Measurements from ENCODE around the gene DDAH2.

DDAH2 gene

DNA sequence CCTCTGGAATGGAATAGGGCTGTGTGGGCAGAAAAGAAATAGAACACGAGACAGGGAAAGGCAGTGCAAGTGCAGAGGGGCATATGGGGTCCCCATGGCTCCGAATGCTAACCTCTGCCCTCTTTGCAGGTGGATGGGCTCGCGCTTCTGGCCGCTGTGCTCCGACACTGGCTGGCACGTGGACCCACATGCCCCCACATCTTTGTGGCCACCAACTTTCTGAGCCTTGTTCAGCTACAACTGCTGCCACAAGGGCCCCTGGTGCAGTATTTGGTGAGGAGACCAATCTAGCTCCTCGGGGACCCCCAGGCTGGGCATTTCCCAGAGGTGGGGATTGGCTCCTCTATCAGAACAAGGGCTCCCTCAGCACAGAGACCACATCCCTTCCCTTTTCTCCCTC is 32.2 kb upstream of the DDAH2 start:
- Histone ChIP-seq H3K4me1 (ENCODE audit: control insufficient read depth in 2 of 2, insufficient read depth in 2 of 2, low read length in 2 of 2) (no peaks in the 10 kb centered on the region), H3K9me3 (ENCODE audit: control insufficient read depth in 2 of 2, low read length in 2 of 2) (no peaks in the 10 kb centered on the region), H3K27me3 (ENCODE audit: control insufficient read depth in 2 of 2, insufficient read depth in 2 of 2, low read length in 2 of 2) (no peaks in the 10 kb centered on the region), H3K36me3 (ENCODE audit: control insufficient read depth in 2 of 2, insufficient read depth in 2 of 2, low read length in 2 of 2) (no peaks in the 10 kb centered on the region), H3K27ac (ENCODE audit: low read depth in 2 of 2, low read length in 2 of 2) (no peak overlapping the region), H3K9ac (ENCODE audit: low read depth in 1 of 2, low read length in 2 of 2) (no peak overlapping the region), H3K4me3 (ENCODE audit: low read length in 2 of 2) (no peak overlapping the region)

DNA sequence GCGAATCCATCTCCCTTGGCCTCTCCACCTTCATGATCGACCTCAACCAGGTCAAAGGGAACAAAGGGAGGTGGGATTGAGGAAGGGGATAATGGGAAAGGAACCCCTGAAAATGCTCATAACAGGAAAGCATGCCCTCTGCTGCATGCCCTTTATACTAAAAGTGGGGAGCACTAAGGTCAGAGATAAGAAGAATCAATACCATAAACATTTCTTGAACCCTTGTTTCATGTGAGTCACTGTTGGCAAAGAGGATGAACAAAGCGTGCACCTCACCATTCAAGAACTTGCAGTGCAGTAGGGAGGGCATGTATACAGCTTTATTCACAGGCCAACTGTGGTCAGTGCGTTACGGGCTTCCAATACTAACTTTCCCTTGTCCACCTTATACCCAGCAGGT is 31.7 kb upstream of the DDAH2 start:
- no peak overlapping the region for H3K27ac ChIP-seq (ENCODE audit: low read depth in 2 of 2, low read length in 2 of 2)
- H3K4me3 ChIP-seq (ENCODE audit: low read length in 2 of 2): no peak overlapping the region
- H3K9me3 ChIP-seq (ENCODE audit: control insufficient read depth in 2 of 2, low read length in 2 of 2): no peaks in the 10 kb centered on the region
- H3K9ac ChIP-seq (ENCODE audit: low read depth in 1 of 2, low read length in 2 of 2): no peak overlapping the region
- H3K27me3 ChIP-seq (ENCODE audit: control insufficient read depth in 2 of 2, insufficient read depth in 2 of 2, low read length in 2 of 2): no peaks in the 10 kb centered on the region
- H3K36me3 ChIP-seq (ENCODE audit: control insufficient read depth in 2 of 2, insufficient read depth in 2 of 2, low read length in 2 of 2): no peaks in the 10 kb centered on the region
- no peaks in the 10 kb centered on the region for H3K4me1 ChIP-seq (ENCODE audit: control insufficient read depth in 2 of 2, insufficient read depth in 2 of 2, low read length in 2 of 2)

DNA sequence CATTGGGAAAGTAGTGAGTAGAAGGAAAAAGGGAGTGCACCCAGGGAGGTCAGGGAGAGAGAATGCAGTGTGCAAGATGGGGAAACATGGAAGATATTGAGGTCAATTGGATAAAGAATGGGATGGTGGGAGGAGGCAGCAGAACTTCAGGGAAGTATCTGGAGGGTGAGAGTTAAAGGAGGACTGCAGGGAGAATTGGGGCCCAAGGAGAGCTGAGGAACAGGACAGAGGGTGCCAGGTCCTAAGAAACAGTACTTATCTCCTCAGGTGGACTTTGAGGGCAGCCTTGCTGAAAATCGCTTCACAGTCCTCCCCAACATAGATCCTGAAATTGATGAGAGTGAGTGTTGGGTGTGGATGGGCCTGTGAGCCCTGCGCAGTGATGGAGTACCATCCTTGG is 29.2 kb upstream of the DDAH2 start:
- H3K27ac ChIP-seq (ENCODE audit: low read depth in 2 of 2, low read length in 2 of 2): no peak overlapping the region
- H3K9ac ChIP-seq (ENCODE audit: low read depth in 1 of 2, low read length in 2 of 2): no peak overlapping the region
- no peaks in the 10 kb centered on the region for H3K27me3 ChIP-seq (ENCODE audit: control insufficient read depth in 2 of 2, insufficient read depth in 2 of 2, low read length in 2 of 2)
- H3K4me1 ChIP-seq (ENCODE audit: control insufficient read depth in 2 of 2, insufficient read depth in 2 of 2, low read length in 2 of 2): no peaks in the 10 kb centered on the region
- no peak overlapping the region for H3K4me3 ChIP-seq (ENCODE audit: low read length in 2 of 2)
- no peaks in the 10 kb centered on the region for H3K9me3 ChIP-seq (ENCODE audit: control insufficient read depth in 2 of 2, low read length in 2 of 2)
- H3K36me3 ChIP-seq (ENCODE audit: control insufficient read depth in 2 of 2, insufficient read depth in 2 of 2, low read length in 2 of 2): no peaks in the 10 kb centered on the region

DNA sequence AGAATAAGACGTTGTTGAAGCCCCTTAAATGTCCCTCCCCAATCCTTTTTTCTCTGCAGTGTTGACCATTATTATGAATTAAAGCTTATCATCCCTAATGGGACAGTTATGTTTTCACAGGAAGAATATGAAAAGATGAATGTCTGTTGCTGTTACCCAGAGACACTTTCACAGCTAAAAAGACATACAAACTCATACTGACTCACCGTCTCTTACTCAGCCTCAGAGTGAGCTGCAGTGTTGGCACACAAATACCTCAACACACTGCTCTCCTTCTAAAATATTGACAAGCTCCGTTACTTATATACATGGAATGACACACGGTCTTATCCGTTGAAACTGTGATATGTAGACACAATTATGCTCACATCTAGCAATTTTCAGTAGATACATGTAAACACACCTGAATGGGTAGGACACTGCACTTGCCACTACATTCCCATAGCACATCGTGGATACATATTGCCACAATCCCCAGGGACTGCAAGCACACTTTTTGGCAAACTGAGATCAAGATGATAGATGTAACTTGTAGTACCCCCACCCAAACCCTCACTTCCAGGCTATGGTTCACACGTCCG is 23.7 kb upstream of the DDAH2 start:
- H3K4me1 ChIP-seq (ENCODE audit: control insufficient read depth in 2 of 2, insufficient read depth in 2 of 2, low read length in 2 of 2): no peaks in the 10 kb centered on the region
- H3K27ac ChIP-seq (ENCODE audit: low read depth in 2 of 2, low read length in 2 of 2): no peak overlapping the region
- no peaks in the 10 kb centered on the region for H3K36me3 ChIP-seq (ENCODE audit: control insufficient read depth in 2 of 2, insufficient read depth in 2 of 2, low read length in 2 of 2)
- H3K9ac ChIP-seq (ENCODE audit: low read depth in 1 of 2, low read length in 2 of 2): no peak overlapping the region
- no peaks in the 10 kb centered on the region for H3K9me3 ChIP-seq (ENCODE audit: control insufficient read depth in 2 of 2, low read length in 2 of 2)
- H3K27me3 ChIP-seq (ENCODE audit: control insufficient read depth in 2 of 2, insufficient read depth in 2 of 2, low read length in 2 of 2): no peaks in the 10 kb centered on the region
- no peak overlapping the region for H3K4me3 ChIP-seq (ENCODE audit: low read length in 2 of 2)

DNA sequence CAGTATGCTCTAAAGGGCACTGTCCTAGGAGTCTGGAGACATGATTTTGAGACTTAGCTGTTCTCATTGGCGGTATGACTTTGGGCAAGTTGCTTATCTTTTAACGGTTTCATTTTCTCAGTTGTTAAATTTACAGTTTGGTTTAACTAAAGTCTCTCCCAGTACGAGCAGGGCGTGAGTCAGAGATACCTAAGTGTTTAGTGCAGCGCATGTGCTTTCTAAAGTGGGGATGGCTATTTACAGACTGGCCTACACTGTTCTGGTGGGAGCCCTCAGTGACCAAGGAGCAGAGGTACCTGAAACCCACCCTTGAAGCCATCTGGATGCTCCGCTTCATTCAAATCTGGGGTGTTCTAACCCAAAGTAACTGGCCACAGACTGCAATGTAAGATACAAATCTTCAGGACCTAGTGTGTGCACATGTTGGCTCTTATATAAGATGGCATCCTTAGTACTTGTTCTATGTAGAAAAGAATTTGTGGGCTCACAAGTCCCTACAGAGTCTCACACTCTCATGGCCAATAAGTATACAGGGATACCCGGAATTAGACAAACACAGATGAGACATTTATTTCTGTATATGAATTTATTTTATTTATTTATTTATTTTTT is 21.4 kb upstream of the DDAH2 start:
- Histone ChIP-seq H3K4me1 (ENCODE audit: control insufficient read depth in 2 of 2, insufficient read depth in 2 of 2, low read length in 2 of 2) (no peaks in the 10 kb centered on the region), H3K4me3 (ENCODE audit: low read length in 2 of 2) (no peak overlapping the region), H3K27me3 (ENCODE audit: control insufficient read depth in 2 of 2, insufficient read depth in 2 of 2, low read length in 2 of 2) (no peaks in the 10 kb centered on the region), H3K9ac (ENCODE audit: low read depth in 1 of 2, low read length in 2 of 2) (no peak overlapping the region), H3K36me3 (ENCODE audit: control insufficient read depth in 2 of 2, insufficient read depth in 2 of 2, low read length in 2 of 2) (peaks cover 0 to 6% of the 10 kb centered on the region in 2 donors), H3K9me3 (ENCODE audit: control insufficient read depth in 2 of 2, low read length in 2 of 2) (no peaks in the 10 kb centered on the region), H3K27ac (ENCODE audit: low read depth in 2 of 2, low read length in 2 of 2) (no peak overlapping the region)

DNA sequence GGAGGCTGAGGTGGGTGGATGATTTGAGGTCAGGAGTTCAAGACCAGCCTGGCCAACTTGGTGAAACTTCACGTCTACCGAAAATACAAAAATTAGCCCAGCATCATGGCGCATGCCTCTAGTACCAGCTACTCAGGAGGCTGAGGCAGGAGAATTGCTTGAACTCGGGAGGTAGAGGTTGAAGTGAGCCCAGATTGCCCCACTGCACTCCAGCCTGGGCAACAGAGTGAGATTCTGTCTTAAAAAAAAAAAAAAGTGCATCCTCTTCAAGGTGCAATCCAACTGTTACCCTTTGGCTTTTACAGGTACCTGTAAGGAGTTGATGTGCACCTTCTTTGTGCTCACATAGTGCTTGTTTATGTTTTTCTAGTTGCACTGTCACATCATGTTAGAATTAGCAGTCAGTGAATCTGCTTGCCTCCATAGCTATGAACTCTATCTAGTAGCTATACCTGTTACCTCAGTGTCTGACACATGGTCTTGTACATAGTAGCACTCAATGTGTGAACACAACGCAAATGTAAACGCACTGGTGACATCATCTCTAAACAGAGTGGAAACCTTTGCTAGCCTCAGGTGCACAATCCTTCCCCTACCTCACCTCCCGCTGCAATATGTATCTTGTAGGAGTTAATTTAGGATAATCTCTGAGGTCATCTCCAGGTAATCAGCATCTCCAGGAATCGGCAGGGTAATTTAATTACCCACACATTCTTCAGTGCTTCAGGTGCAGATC is 20.4 kb upstream of the DDAH2 start:
- Histone ChIP-seq H3K36me3 (ENCODE audit: control insufficient read depth in 2 of 2, insufficient read depth in 2 of 2, low read length in 2 of 2) (peaks cover 0 to 6% of the 10 kb centered on the region in 2 donors), H3K4me1 (ENCODE audit: control insufficient read depth in 2 of 2, insufficient read depth in 2 of 2, low read length in 2 of 2) (no peaks in the 10 kb centered on the region), H3K9ac (ENCODE audit: low read depth in 1 of 2, low read length in 2 of 2) (no peak overlapping the region), H3K9me3 (ENCODE audit: control insufficient read depth in 2 of 2, low read length in 2 of 2) (no peaks in the 10 kb centered on the region), H3K27ac (ENCODE audit: low read depth in 2 of 2, low read length in 2 of 2) (no peak overlapping the region), H3K4me3 (ENCODE audit: low read length in 2 of 2) (no peak overlapping the region), H3K27me3 (ENCODE audit: control insufficient read depth in 2 of 2, insufficient read depth in 2 of 2, low read length in 2 of 2) (no peaks in the 10 kb centered on the region)

DNA sequence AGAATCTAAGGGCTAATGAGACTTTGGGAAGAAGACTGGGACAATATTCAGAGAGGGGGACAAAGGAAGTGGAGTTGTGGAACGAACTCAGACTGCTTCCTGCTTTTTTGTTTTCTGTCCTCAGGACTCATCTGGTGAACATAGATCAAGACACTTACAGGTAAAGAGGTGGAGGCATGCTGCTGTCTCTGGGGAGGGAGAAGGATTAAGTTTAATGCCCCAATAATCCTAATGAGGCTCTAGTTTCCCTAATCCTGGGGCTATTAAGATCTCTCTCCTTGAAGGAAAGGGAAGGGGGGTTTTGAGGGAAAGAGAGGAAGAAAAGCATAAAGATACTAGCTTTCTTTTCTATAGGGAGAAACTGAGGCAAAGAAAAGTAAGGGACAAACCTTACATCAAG is 15.3 kb upstream of the DDAH2 start:
- Histone ChIP-seq H3K27ac (ENCODE audit: low read depth in 2 of 2, low read length in 2 of 2) (no peak overlapping the region), H3K36me3 (ENCODE audit: control insufficient read depth in 2 of 2, insufficient read depth in 2 of 2, low read length in 2 of 2) (peaks cover 0 to 24% of the 10 kb centered on the region in 2 donors), H3K27me3 (ENCODE audit: control insufficient read depth in 2 of 2, insufficient read depth in 2 of 2, low read length in 2 of 2) (no peaks in the 10 kb centered on the region), H3K4me3 (ENCODE audit: low read length in 2 of 2) (no peak overlapping the region), H3K4me1 (ENCODE audit: control insufficient read depth in 2 of 2, insufficient read depth in 2 of 2, low read length in 2 of 2) (peaks cover 5% of the 10 kb centered on the region in 2 donors), H3K9me3 (ENCODE audit: control insufficient read depth in 2 of 2, low read length in 2 of 2) (no peaks in the 10 kb centered on the region), H3K9ac (ENCODE audit: low read depth in 1 of 2, low read length in 2 of 2) (no peak overlapping the region)

DNA sequence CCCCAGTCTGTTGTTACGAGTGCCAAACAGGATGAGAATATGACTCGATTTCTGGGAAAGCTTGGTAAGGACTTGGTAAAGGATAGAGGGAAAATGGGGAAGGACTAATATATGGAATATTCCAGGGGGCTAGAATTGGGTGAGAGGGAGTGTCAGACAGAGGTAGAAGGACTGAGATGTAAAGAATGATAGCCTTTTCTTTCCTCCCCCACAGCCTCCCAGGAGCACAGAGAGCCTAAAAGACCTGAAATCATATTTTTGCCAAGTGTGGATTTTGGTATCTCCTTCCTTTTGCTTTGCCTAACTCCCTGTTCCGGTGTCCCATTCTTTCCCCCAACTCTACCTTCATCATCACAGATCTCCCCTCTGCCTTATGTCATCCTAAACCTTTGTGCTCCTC is 13.8 kb upstream of the DDAH2 start:
- H3K4me3 ChIP-seq (ENCODE audit: low read length in 2 of 2): no peak overlapping the region
- no peaks in the 10 kb centered on the region for H3K9me3 ChIP-seq (ENCODE audit: control insufficient read depth in 2 of 2, low read length in 2 of 2)
- no peak overlapping the region for H3K27ac ChIP-seq (ENCODE audit: low read depth in 2 of 2, low read length in 2 of 2)
- H3K9ac ChIP-seq (ENCODE audit: low read depth in 1 of 2, low read length in 2 of 2): no peak overlapping the region
- peaks cover 19 to 20% of the 10 kb centered on the region in 2 donors for H3K4me1 ChIP-seq (ENCODE audit: control insufficient read depth in 2 of 2, insufficient read depth in 2 of 2, low read length in 2 of 2)
- H3K27me3 ChIP-seq (ENCODE audit: control insufficient read depth in 2 of 2, insufficient read depth in 2 of 2, low read length in 2 of 2): no peaks in the 10 kb centered on the region
- peaks cover 0 to 24% of the 10 kb centered on the region in 2 donors for H3K36me3 ChIP-seq (ENCODE audit: control insufficient read depth in 2 of 2, insufficient read depth in 2 of 2, low read length in 2 of 2)

DNA sequence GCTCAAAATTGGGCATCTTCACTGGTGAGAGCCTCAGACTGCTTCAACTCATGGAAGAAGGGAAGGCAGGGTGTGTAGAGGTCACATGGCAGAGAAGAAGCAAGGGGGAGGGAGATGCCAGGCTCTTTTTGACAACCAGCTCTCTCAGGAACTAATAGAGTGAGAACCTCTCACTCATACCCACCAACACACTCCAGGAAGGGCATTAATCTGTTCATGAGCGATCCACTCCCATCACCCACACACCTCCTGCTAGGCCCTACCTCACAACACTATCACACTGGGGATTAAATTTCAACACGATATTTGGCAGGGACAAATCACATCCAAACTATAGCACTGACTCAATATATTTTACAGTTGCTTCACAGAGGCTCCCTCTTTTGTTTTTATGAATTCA is 12.7 kb upstream of the DDAH2 start:
- Histone ChIP-seq H3K4me3 (ENCODE audit: low read length in 2 of 2) (no peak overlapping the region), H3K27me3 (ENCODE audit: control insufficient read depth in 2 of 2, insufficient read depth in 2 of 2, low read length in 2 of 2) (no peaks in the 10 kb centered on the region), H3K9me3 (ENCODE audit: control insufficient read depth in 2 of 2, low read length in 2 of 2) (no peaks in the 10 kb centered on the region), H3K36me3 (ENCODE audit: control insufficient read depth in 2 of 2, insufficient read depth in 2 of 2, low read length in 2 of 2) (peaks cover 0 to 18% of the 10 kb centered on the region in 2 donors), H3K27ac (ENCODE audit: low read depth in 2 of 2, low read length in 2 of 2) (no peak overlapping the region), H3K9ac (ENCODE audit: low read depth in 1 of 2, low read length in 2 of 2) (no peak overlapping the region), H3K4me1 (ENCODE audit: control insufficient read depth in 2 of 2, insufficient read depth in 2 of 2, low read length in 2 of 2) (peaks cover 28 to 29% of the 10 kb centered on the region in 2 donors)

DNA sequence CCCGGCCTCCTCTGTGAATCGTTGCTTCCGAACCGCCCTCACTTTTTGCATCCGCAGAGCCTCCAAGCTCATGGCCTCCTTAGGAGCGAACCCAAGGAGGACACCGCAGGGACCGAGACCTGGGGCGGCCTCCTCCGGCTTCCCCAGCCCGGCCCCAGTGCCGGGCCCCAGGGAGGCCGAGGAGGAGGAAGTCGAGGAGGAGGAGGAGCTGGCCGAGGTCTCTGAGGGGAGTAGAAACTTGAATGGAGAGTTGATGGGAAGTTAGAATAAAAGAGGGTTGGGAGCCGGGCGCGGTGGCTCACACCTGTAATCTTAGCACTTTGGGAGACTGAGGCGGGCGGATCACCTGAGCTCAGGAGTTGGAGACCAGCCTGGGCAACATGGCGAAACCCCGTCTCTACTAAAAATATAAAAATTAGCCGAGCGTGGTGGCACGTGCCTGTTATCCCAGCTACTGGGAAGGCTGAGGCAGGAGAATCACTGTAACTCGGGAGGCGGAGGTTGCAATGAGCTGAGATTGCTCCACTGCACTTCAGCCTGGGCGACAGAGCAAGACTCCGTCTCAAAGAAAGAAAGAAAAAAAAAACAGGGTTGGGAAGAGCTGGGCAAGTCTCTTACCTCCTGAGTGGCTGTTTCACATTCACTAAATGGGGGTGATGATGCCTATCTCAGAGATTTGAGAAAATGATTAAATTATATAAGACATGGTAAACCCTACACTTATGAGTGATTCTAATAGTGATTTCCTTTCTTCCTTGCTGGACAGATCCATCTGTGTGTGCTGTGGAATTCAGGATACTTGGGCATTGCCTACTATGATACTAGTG is 11.5 kb upstream of the DDAH2 start:
- Histone ChIP-seq H3K27me3 (ENCODE audit: control insufficient read depth in 2 of 2, insufficient read depth in 2 of 2, low read length in 2 of 2) (no peaks in the 10 kb centered on the region), H3K9ac (ENCODE audit: low read depth in 1 of 2, low read length in 2 of 2) (peak overlapping the region; percentile 85 to 89), H3K9me3 (ENCODE audit: control insufficient read depth in 2 of 2, low read length in 2 of 2) (no peaks in the 10 kb centered on the region), H3K27ac (ENCODE audit: low read depth in 2 of 2, low read length in 2 of 2) (peak overlapping the region; percentile 90 to 97), H3K4me3 (ENCODE audit: low read length in 2 of 2) (peak overlapping the region; percentile 81 to 87), H3K36me3 (ENCODE audit: control insufficient read depth in 2 of 2, insufficient read depth in 2 of 2, low read length in 2 of 2) (peaks cover 0 to 18% of the 10 kb centered on the region in 2 donors), H3K4me1 (ENCODE audit: control insufficient read depth in 2 of 2, insufficient read depth in 2 of 2, low read length in 2 of 2) (peaks cover 30 to 33% of the 10 kb centered on the region in 2 donors)
